HG03139 (cell line): Measurements from ENCODE around the gene TMED8.
"Not testable (repeated sequence)": the region's sequence is repeated elsewhere in the genome, so short reads cannot be mapped to it uniquely, and the experiment has no call there.

Experiments
- ATAC-seq: cut with Tn5 transposase; IDR thresholded peaks from one replicate; pipeline ENCODE4 v1.9.1; 2021; ENCODE audit not compliant: unreplicated experiment

The TMED8 gene

DNA sequence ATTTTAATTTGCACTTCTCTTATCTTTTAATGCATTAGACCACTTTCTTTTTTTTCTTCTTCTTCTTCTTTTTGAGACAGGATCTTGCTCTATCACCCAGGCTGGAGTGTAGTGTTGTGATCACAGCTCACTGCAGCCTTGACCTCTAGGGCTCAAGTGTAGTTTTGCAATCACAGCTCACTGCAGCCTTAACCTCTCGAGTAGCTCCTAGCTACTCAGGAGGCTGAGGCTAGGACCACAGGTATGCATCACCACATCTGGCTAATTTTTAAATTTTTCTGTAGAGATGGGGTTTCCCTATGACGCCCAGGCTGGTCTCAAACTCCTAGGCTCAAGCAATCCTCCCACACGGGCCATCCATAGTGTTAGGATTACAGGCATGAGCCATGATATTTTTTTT, 12.7 kb downstream of the TMED8 start:
- no peak for ATAC-seq

GRCh38 chr14:77359626-77360025, 17.3 kb downstream of the TMED8 start:
- ATAC-seq = no peak

GRCh38 chr14:77356899-77357298, 20.0 kb downstream of the TMED8 start:
- ATAC-seq = no peak

- no peak for ATAC-seq
Observed at GRCh38 chr14:77355811-77356210, 21.1 kb downstream of the TMED8 start.

DNA sequence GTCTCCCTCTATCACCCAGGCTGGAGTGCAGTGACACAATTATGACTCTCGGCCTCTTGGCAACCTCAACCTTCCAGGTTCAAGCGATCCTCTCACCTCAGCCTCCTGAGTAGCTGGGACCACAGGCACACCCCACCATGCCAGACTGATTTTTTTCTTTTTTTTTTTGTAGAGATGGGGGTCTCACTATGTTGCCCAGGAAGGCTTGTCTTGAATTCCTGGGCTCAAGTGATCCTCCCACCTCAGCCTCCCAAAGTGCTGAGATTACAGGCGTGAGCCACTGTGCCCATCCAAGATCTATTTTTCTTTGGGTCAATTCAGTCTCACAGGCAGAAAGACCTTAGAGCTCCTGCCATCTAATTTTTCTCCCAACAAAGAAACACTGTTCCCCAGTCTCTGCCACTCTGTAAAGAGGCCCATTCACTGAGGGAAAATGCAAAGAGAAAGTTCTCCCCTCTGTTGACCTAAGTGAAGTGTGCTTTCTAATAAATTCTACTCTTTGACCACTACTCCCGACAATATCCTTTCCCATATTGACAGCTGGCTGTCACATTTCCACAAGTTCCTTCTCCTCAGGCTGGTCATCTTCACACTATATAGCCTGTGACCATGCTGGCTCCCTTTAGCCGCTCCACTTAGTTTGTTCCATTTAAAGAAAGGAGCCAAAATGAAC, 23.3 kb downstream of the TMED8 start:
- ATAC-seq = no peak

DNA sequence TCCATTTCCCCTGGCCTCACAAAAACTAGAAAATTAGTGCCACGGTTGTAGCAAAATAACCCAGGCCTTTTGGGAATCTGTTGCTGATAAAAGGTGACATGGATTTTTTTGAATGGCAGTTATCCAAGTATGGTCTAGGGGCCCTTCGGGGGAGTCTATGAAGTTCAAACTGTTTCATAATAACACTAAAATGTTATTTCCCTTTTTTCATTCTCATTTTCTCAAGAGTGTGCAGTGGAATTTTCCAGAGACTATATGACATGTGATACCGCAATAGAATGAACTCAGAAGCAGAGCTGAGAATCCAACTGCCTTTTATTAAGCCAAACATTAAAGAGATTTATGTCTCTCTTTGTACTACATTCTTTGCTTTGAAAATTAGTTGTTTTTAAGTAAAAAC, 29.1 kb downstream of the TMED8 start:
- ATAC-seq = no peak

- no peak for ATAC-seq
Observed at GRCh38 chr14:77346495-77346894, 30.4 kb downstream of the TMED8 start.

GRCh38 chr14:77344377-77344996, 32.4 kb downstream of the TMED8 start:
- no peak for ATAC-seq

- ATAC-seq = no peak
Observed at GRCh38 chr14:77343662-77344061, 33.2 kb downstream of the TMED8 start.

GRCh38 chr14:77342726-77343397, 34.0 kb downstream of the TMED8 start:
- no peak for ATAC-seq

DNA sequence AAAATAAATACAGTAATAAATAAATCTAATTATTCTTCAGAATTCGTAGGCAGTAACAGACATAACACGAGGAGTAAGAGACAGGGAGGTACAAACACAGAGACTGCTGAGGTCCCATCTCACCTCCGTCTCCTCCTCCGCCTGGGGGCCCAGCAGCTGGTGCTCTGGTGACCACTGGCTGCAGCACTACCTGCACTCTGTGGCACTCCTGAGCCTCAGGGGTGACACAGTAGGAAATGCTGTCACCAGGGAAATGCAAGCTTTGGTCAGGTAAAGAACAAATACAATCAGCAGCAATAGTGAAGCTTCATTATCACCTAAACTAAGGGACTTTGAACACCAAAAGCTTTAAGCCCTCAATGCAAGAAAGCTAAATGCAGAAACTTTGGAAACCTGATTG, 36.5 kb downstream of the TMED8 start:
- no peak for ATAC-seq

GRCh38 chr14:77339407-77339806, 37.5 kb downstream of the TMED8 start:
- no peak for ATAC-seq

GRCh38 chr14:77338302-77338701, 38.6 kb downstream of the TMED8 start:
- no peak for ATAC-seq

- no peak for ATAC-seq
Observed at GRCh38 chr14:77337880-77338279, 39.0 kb downstream of the TMED8 start.

DNA sequence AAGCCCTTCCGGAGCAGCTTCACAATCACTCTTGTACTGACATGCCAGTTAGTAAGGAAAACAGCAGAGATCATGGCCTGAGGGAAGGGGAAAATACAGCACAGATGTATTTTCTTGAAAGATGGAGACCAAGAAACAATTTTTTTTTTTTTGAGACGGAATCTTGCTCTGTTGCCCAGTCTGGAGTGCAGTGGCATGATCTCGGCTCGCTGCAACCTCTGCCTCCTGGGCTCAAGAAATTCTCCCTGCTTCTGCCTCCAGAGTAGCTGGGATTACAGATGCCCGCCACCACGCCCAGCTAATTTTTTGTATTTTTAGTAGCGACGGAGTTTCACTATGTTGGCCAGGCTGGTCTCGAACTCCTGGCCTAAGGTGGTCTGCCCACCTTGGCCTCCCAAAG, 39.6 kb downstream of the TMED8 start:
- not testable (repeated sequence) for ATAC-seq

GRCh38 chr14:77335576-77335975, 41.3 kb downstream of the TMED8 start:
- no peak for ATAC-seq

- no peak for ATAC-seq
Observed at GRCh38 chr14:77329872-77330271, 47.0 kb downstream of the TMED8 start.

DNA sequence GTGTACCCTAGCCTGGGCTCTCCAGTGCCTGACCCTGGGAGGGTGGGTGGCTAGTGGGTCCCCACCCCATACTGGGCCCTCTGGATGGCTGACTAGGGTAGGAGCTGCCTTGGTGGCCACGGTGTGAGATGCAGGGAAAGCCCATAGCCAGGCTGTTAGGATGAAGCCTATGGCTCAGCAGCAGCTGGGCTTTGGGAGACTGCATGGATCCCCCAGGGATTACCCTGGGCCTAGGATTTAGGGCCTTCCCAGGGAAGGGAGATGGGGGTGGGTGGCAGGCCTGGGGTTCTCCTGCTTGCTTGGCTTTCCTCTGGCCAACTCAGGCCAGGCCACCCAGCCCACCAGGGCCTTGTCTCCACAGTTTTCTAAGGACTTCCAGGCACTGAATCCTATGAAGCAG, 49.8 kb downstream of the TMED8 start:
- ATAC-seq = no peak

- ATAC-seq = no peak
Observed at GRCh38 chr14:77325746-77326094, 51.2 kb downstream of the TMED8 start.

- no peak for ATAC-seq
Observed at GRCh38 chr14:77324816-77325745, 51.8 kb downstream of the TMED8 start.

DNA sequence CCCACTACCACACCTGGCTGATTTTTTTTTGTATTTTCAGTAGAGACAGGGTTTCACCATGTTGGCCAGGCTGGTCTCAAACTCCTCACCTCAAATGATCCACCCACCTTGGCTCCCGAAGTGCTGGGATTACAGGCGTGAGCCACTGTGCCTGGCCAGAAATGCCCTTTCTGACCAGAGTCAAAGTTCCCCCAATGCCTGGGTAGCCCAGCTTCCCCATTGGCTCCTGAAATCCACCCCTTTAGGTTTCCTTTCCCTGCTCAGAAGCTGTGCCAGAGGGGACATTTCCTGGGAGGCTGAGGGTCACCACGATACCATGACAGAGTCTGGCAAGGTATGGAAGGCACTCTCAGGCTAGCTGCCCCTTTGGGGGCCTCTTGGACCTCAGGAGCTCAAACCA, 52.6 kb downstream of the TMED8 start:
- no peak for ATAC-seq
